Stimulated activated effector memory CD8-positive, alpha-beta T cell treated with anti-CD3 and anti-CD28 coated beads, Interleukin-12 subunit alpha, Interleukin-12 subunit beta, amount 100 ng/mL, for 72 hours (primary cell): Measurements from ENCODE around the gene RABGAP1L.

Experiments
- ATAC-seq: fragments of 150-1000 bp; cut with Tn5 transposase; 2 replicates; pipeline ENCODE4 v1.10.0; 2021
- DNase-seq, 2 donors: peaks; one replicate each; pipeline ENCODE4 v3.0.0; 2021 to 2022; ENCODE audit warnings: low spot score in 2 of 2
- H3K27ac Mint-ChIP-seq: one replicate; pipeline ENCODE4 v1.8.0; 2022; ENCODE audit warnings: mild to moderate bottlenecking, mixed read lengths
- H3K36me3 Mint-ChIP-seq: one replicate; pipeline ENCODE4 v1.8.0; 2022; ENCODE audit warnings: mild to moderate bottlenecking, mixed read lengths
- H3K4me1 Mint-ChIP-seq: one replicate; pipeline ENCODE4 v1.8.0; 2022; ENCODE audit warnings: mixed read lengths
- H3K4me3 Mint-ChIP-seq: one replicate; pipeline ENCODE4 v1.8.0; 2022; ENCODE audit warnings: mild to moderate bottlenecking, mixed read lengths
- H3K9me3 Mint-ChIP-seq: one replicate; pipeline ENCODE4 v1.8.0; 2022; ENCODE audit warnings: mixed read lengths

Gene RABGAP1L

GRCh38 chr1:174414203-174414602 lies 254.9 kb downstream of the RABGAP1L start:
- Mint-ChIP-seq H3K4me1 (peaks cover 42% of the 10 kb centered on the region), H3K9me3 (peaks cover 3% of the 10 kb centered on the region), H3K4me3 (peak overlapping the region; percentile 28), H3K27ac (no peak overlapping the region), H3K36me3 (no peaks in the 10 kb centered on the region)
- no peak for DNase-seq
- no peak for ATAC-seq

GRCh38 chr1:174415506-174415905 lies 256.2 kb downstream of the RABGAP1L start:
- no peak overlapping the region for H3K27ac Mint-ChIP-seq
- H3K36me3 Mint-ChIP-seq, result no peaks in the 10 kb centered on the region
- peaks cover 36% of the 10 kb centered on the region for H3K4me1 Mint-ChIP-seq
- peaks cover 3% of the 10 kb centered on the region for H3K9me3 Mint-ChIP-seq
- H3K4me3 Mint-ChIP-seq, result no peak overlapping the region
- ATAC-seq, result no peak
- no peak for DNase-seq

GRCh38 chr1:174417921-174418320 lies 258.6 kb downstream of the RABGAP1L start:
- no peak for ATAC-seq
- Mint-ChIP-seq H3K36me3 (no peaks in the 10 kb centered on the region), H3K27ac (no peak overlapping the region), H3K4me1 (peaks cover 16% of the 10 kb centered on the region), H3K4me3 (no peak overlapping the region), H3K9me3 (no peaks in the 10 kb centered on the region)
- no peak for DNase-seq

- ATAC-seq, result no peak
- DNase-seq, result no peak
- Mint-ChIP-seq H3K4me1 (peaks cover 6% of the 10 kb centered on the region), H3K36me3 (no peaks in the 10 kb centered on the region), H3K4me3 (no peak overlapping the region), H3K27ac (no peak overlapping the region), H3K9me3 (no peaks in the 10 kb centered on the region)
Observed at GRCh38 chr1:174425121-174425520, 265.8 kb downstream of the RABGAP1L start.

GRCh38 chr1:174426153-174426552 lies 266.8 kb downstream of the RABGAP1L start:
- H3K27ac Mint-ChIP-seq, result no peak overlapping the region
- DNase-seq (no peak), ATAC-seq (no peak)
- H3K36me3 Mint-ChIP-seq, result no peaks in the 10 kb centered on the region
- no peak overlapping the region for H3K4me3 Mint-ChIP-seq
- H3K4me1 Mint-ChIP-seq, result peaks cover 6% of the 10 kb centered on the region
- no peaks in the 10 kb centered on the region for H3K9me3 Mint-ChIP-seq

- H3K27ac Mint-ChIP-seq, result no peak overlapping the region
- H3K9me3 Mint-ChIP-seq, result no peaks in the 10 kb centered on the region
- H3K4me1 Mint-ChIP-seq, result peaks cover 6% of the 10 kb centered on the region
- no peak for DNase-seq
- no peak overlapping the region for H3K4me3 Mint-ChIP-seq
- no peak for ATAC-seq
- no peaks in the 10 kb centered on the region for H3K36me3 Mint-ChIP-seq
Observed at GRCh38 chr1:174428033-174428432, 268.7 kb downstream of the RABGAP1L start.

GRCh38 chr1:174428739-174429138 lies 269.4 kb downstream of the RABGAP1L start:
- ATAC-seq (no peak), DNase-seq (no peak)
- H3K36me3 Mint-ChIP-seq, result no peaks in the 10 kb centered on the region
- H3K4me1 Mint-ChIP-seq, result peaks cover 6% of the 10 kb centered on the region
- no peak overlapping the region for H3K27ac Mint-ChIP-seq
- no peak overlapping the region for H3K4me3 Mint-ChIP-seq
- H3K9me3 Mint-ChIP-seq, result no peaks in the 10 kb centered on the region

GRCh38 chr1:174433451-174433850 lies 274.1 kb downstream of the RABGAP1L start:
- DNase-seq (no peak), ATAC-seq (no peak)
- H3K4me1 Mint-ChIP-seq, result peaks cover 6% of the 10 kb centered on the region
- peaks cover 4% of the 10 kb centered on the region for H3K9me3 Mint-ChIP-seq
- H3K27ac Mint-ChIP-seq, result no peak overlapping the region
- H3K4me3 Mint-ChIP-seq, result no peak overlapping the region
- no peaks in the 10 kb centered on the region for H3K36me3 Mint-ChIP-seq

- DNase-seq (no peak), ATAC-seq (no peak)
- no peaks in the 10 kb centered on the region for H3K9me3 Mint-ChIP-seq
- H3K27ac Mint-ChIP-seq, result no peak overlapping the region
- H3K4me1 Mint-ChIP-seq, result peaks cover 11% of the 10 kb centered on the region
- H3K36me3 Mint-ChIP-seq, result no peaks in the 10 kb centered on the region
- no peak overlapping the region for H3K4me3 Mint-ChIP-seq
Observed at GRCh38 chr1:174445351-174445750, 286.0 kb downstream of the RABGAP1L start.

- ATAC-seq (no peak), DNase-seq (no peak)
- no peak overlapping the region for H3K4me3 Mint-ChIP-seq
- peaks cover 11% of the 10 kb centered on the region for H3K4me1 Mint-ChIP-seq
- H3K27ac Mint-ChIP-seq, result no peak overlapping the region
- H3K9me3 Mint-ChIP-seq, result no peaks in the 10 kb centered on the region
- H3K36me3 Mint-ChIP-seq, result no peaks in the 10 kb centered on the region
Observed at GRCh38 chr1:174445817-174446216, 286.5 kb downstream of the RABGAP1L start.

GRCh38 chr1:174447866-174448530 lies 288.7 kb downstream of the RABGAP1L start, which contains the start of gene GPR52:
GPR52 (plus strand) TSS chr1:174447964; CDS start chr1:174448112, 148 bp downstream.
- Mint-ChIP-seq H3K27ac (no peak within 1 kb of the TSS), H3K4me3 (no peak within 1 kb of the TSS), H3K9me3 (no peaks in the 10 kb centered on the region), H3K36me3 (no peaks in the 10 kb centered on the region), H3K4me1 (peaks cover 11% of the 10 kb centered on the region)
- ATAC-seq (no peak), DNase-seq (no peak)

- no peak for ATAC-seq
- H3K36me3 Mint-ChIP-seq, result no peaks in the 10 kb centered on the region
- no peak for DNase-seq
- peaks cover 11% of the 10 kb centered on the region for H3K4me1 Mint-ChIP-seq
- no peak overlapping the region for H3K4me3 Mint-ChIP-seq
- H3K27ac Mint-ChIP-seq, result no peak overlapping the region
- H3K9me3 Mint-ChIP-seq, result no peaks in the 10 kb centered on the region
Observed at GRCh38 chr1:174448531-174448883, 289.2 kb downstream of the RABGAP1L start.

GRCh38 chr1:174448974-174449373 lies 289.7 kb downstream of the RABGAP1L start:
- H3K4me1 Mint-ChIP-seq, result peaks cover 11% of the 10 kb centered on the region
- ATAC-seq, result no peak
- H3K9me3 Mint-ChIP-seq, result no peaks in the 10 kb centered on the region
- no peak overlapping the region for H3K4me3 Mint-ChIP-seq
- H3K36me3 Mint-ChIP-seq, result no peaks in the 10 kb centered on the region
- no peak overlapping the region for H3K27ac Mint-ChIP-seq
- no peak for DNase-seq

- peaks cover 5% of the 10 kb centered on the region for H3K4me1 Mint-ChIP-seq
- H3K9me3 Mint-ChIP-seq, result no peaks in the 10 kb centered on the region
- no peak overlapping the region for H3K4me3 Mint-ChIP-seq
- H3K36me3 Mint-ChIP-seq, result no peaks in the 10 kb centered on the region
- no peak overlapping the region for H3K27ac Mint-ChIP-seq
- DNase-seq (no peak), ATAC-seq (no peak)
Observed at GRCh38 chr1:174451408-174451807, 292.1 kb downstream of the RABGAP1L start.

GRCh38 chr1:174465855-174466254 lies 306.5 kb downstream of the RABGAP1L start:
- H3K4me1 Mint-ChIP-seq, result no peaks in the 10 kb centered on the region
- no peaks in the 10 kb centered on the region for H3K9me3 Mint-ChIP-seq
- no peak for DNase-seq
- no peaks in the 10 kb centered on the region for H3K36me3 Mint-ChIP-seq
- no peak overlapping the region for H3K4me3 Mint-ChIP-seq
- H3K27ac Mint-ChIP-seq, result no peak overlapping the region
- no peak for ATAC-seq

- no peaks in the 10 kb centered on the region for H3K36me3 Mint-ChIP-seq
- H3K9me3 Mint-ChIP-seq, result no peaks in the 10 kb centered on the region
- no peaks in the 10 kb centered on the region for H3K4me1 Mint-ChIP-seq
- H3K27ac Mint-ChIP-seq, result no peak overlapping the region
- ATAC-seq, result no peak
- no peak overlapping the region for H3K4me3 Mint-ChIP-seq
- DNase-seq, result no peak
Observed at GRCh38 chr1:174466607-174467006, 307.3 kb downstream of the RABGAP1L start.

GRCh38 chr1:174469052-174469451 lies 309.7 kb downstream of the RABGAP1L start:
- no peaks in the 10 kb centered on the region for H3K36me3 Mint-ChIP-seq
- H3K4me3 Mint-ChIP-seq, result no peak overlapping the region
- ATAC-seq (no peak), DNase-seq (no peak)
- no peaks in the 10 kb centered on the region for H3K4me1 Mint-ChIP-seq
- H3K9me3 Mint-ChIP-seq, result no peaks in the 10 kb centered on the region
- H3K27ac Mint-ChIP-seq, result no peak overlapping the region
